Loucy (cell line): ENCODE data around the gene GPR55.

ENCODE experiments used
- EZH2phosphoT487 ChIP-seq: fragments of 200-600 bp; IDR thresholded peaks from 2 replicates; pipeline ENCODE4 v1.6.1; 2018; ENCODE audit warnings: antibody characterized with exemption, mild to moderate bottlenecking, moderate library complexity, borderline replicate concordance
- TF ChIP-seq, protein P1 (sequence below): fragments of 200-600 bp; sonication (generic); conservative IDR thresholded peaks from 2 replicates; pipeline ENCODE4 v1.5.1; 2014; ENCODE audit warnings: mild to moderate bottlenecking, antibody characterized with exemption, low read length

DNA sequence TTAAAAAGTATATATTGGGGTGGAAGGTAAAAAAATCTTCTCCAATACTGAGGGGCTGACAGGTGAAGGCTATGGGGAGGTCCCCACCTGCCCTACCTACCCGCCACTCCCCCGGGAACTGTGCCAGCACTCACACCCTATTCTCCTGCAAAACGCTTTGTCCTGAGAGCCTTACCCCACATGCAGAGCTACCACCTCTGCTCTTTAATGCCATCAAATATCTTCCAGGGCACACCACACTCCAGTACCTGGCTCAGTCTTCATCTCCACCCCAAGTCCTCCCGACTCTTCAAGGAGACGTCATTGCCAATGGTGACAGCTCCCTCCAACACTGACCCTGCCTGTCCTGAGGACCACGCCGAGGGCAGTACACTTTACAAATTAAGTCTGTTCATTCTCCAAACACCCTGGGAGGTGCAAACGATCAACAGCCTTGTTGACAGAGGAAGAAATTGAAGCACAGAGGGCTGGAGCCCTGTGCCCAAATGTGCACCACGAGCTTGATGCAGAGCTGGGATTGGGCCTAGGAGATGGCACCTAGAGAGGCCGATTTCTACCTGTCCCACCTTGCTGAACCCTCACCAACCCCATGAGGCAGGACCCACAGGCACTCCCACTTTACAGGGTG lies 6.0 kb upstream of the GPR55 start:
- TF ChIP-seq, protein P1, sequence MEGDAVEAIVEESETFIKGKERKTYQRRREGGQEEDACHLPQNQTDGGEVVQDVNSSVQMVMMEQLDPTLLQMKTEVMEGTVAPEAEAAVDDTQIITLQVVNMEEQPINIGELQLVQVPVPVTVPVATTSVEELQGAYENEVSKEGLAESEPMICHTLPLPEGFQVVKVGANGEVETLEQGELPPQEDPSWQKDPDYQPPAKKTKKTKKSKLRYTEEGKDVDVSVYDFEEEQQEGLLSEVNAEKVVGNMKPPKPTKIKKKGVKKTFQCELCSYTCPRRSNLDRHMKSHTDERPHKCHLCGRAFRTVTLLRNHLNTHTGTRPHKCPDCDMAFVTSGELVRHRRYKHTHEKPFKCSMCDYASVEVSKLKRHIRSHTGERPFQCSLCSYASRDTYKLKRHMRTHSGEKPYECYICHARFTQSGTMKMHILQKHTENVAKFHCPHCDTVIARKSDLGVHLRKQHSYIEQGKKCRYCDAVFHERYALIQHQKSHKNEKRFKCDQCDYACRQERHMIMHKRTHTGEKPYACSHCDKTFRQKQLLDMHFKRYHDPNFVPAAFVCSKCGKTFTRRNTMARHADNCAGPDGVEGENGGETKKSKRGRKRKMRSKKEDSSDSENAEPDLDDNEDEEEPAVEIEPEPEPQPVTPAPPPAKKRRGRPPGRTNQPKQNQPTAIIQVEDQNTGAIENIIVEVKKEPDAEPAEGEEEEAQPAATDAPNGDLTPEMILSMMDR = no peak
- no peak for TF ChIP-seq EZH2phosphoT487
